Brain microvascular endothelial cell (primary cell): ENCODE measurements around the gene NR2F1-AS1.
A peak's percentile ranks its signal among the peaks of the same experiment; 100 is the strongest.

Experiments
- DNase-seq: peaks from one replicate; pipeline ENCODE4 v3.0.0-alpha.2; 2020
- H3K27ac ChIP-seq: fragments of 250-450 bp; sonication (Bioruptor Pico); 2 replicates; pipeline ENCODE4 v1.5.1; 2020; ENCODE audit warnings: mild to moderate bottlenecking, moderate library complexity
- H3K27me3 ChIP-seq: fragments of 250-450 bp; sonication (Bioruptor Pico); replicated peaks from 2 replicates; pipeline ENCODE4 v1.5.1; 2020; ENCODE audit warnings: mild to moderate bottlenecking
- H3K36me3 ChIP-seq: fragments of 250-450 bp; sonication (Bioruptor Pico); replicated peaks from 2 replicates; pipeline ENCODE4 v1.5.1; 2020; ENCODE audit warnings: mild to moderate bottlenecking
- H3K4me3 ChIP-seq: 2 replicates; pipeline ENCODE4 v1.5.1; 2011; ENCODE audit warnings: low read depth, mild to moderate bottlenecking, control low read depth, low read length, moderate library complexity
- CTCF ChIP-seq: IDR thresholded peaks from 2 replicates; pipeline ENCODE4 v1.5.1; 2011; ENCODE audit warnings: low read depth, mild to moderate bottlenecking, moderate library complexity, low read length, control low read depth, inconsistent platforms; ENCODE audit errors: missing control alignments
- in situ Hi-C: cut with HindIII; loops from 2 replicates; pipeline ENCODE4 v1.10.0; 2017; ENCODE audit warnings: low sequenced_read_pairs, low pct_ligation_motif_present

NR2F1-AS1 gene

DNA sequence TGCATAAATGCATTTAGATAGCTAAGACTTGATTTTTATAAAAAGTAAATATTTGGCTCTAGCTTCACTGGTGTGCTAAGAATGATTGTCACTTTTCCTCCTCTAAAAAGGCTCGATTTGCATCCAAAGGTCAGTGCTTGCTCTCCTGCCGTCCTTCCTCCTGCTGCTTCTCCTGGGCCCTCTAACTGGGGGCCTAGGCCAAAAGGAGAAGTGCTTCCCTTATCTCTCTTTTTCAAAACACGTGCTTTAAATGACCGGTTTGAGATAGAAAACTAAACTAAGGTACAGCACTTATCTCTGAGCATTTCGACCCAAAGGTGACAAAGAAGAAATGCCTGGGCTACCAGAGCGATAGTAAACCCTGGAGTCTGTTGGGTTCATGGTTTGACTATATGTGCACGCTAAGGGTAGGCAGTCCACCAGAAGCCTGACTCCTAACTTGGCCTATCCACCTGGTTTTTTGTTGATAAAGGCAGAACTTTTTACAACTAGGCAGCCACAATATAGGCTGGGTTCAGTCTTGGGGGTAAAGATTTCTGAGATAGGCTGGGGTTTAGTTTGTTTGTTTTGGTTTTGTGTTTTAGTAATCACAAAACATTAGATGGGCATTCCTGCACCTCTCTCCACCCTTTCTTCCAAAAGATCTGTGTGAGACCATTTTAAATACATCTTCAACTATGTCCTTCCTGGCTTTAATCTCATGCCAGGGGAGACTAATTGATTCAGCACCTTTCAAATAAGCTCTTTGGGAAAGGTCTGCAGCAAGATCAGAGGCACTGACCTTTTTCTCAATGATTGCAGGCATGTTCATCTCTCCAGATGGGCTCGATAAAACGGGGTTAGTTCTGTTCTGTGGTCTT, 3.8 kb downstream of the NR2F1-AS1 start:
- in situ Hi-C loops, result no loop called here
- Histone ChIP-seq H3K27ac (peak overlapping the region; percentile 5), H3K36me3 (peaks cover 13% of the 10 kb centered on the region), H3K27me3 (no peaks in the 10 kb centered on the region), H3K4me3 (no peak overlapping the region)
- TF ChIP-seq CTCF, result no peak
- DNase-seq, result no peak

DNA sequence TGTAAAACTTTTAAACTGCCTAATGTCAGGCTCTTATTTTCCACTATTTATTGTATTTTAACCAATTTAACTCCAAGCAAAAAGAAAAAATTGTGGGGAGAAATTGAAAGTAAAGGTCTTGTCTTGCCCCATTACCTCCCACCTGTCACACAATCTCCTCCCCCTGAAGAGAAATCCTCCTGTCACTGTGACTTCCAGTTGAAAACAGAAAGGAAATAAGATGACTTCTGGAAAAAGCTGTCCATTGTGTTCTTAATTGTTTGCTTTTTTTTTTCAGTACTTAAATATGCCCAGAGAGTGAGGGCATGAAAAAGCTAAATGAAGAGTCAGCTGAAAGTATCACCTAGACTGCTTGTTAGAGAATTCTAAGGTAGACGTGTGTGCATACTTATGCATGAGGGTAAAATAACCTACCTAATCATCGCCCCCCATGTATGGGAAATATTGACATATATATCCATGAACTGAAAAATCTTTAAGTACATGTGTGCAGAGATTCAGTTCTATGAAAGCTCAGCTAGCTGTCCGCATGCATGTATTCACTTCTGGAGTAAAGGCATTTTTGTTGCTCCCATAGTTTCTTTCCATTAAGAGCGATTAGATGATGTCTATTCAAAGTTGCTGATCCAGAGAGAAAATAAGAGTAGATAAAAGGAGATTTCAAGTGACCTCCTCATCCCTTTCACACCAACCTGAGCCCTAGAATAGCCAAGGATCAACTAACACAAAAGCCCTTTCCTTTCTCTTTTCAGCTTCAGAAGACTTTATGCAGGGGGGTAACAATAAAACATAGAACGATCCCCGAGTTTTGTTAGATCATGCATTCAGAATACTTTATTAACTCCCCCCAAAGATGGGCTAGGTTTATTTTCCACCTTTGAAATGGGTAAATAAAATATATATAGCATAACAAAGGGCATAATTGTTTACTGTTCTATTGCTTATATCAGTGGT, 5.3 kb downstream of the NR2F1-AS1 start:
- Histone ChIP-seq H3K36me3 (peaks cover 17% of the 10 kb centered on the region), H3K4me3 (no peak overlapping the region), H3K27ac (no peak overlapping the region), H3K27me3 (no peaks in the 10 kb centered on the region)
- no peak for TF ChIP-seq CTCF
- DNase-seq, result no peak
- in situ Hi-C loops, result no loop called here

GRCh38 chr5:93574491-93575305, 6.3 kb downstream of the NR2F1-AS1 start:
- Histone ChIP-seq H3K27me3 (no peaks in the 10 kb centered on the region), H3K36me3 (peaks cover 17% of the 10 kb centered on the region)
- no peak for DNase-seq

DNA sequence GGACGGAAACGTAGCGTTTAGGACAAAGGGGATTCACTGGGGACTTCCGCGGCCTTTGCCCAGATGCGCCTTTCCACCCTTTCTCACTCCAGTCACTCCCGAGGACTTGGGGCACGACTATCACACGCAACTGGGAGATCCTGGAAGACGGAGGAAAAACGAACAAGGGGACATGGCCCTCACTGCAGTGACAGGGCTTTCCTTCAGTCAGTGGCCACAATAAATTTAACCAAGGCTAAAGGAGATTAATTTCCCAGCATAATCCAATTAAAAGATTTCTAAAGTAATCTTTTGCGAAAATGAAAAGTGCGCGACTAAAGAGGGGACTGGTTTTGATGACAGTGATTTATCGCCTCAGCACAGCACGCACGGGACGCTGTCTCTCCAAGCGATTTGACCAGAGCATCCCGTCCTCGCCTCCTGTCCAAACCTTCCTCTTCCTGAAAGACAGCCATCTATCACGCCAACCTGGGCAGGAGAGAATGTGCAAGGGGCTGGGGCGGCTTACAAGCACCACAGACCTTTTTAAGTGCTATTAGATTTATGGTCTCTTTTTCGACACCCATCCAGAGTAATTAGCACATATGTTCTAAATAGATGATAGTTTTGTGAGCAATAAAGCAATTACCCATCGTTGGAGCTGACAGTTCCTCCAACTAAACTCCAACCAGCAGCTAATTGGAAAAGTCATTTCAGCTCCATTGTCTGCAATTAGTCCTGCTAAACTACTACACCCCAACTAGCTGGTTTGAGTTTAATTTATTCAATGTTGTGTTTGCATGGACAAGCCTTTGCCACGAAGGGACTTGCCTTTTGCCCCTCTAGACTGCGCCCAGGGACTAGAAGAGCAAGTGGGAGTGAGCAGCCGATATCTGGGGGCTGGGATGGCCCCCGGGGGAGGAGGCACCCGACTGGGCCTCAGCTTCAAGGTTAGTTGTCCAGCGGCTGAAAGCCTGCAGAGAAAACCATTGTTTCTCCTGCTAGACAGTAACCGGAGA, 7.4 kb downstream of the NR2F1-AS1 start:
- H3K36me3 ChIP-seq, result peaks cover 17% of the 10 kb centered on the region
- no peak for TF ChIP-seq CTCF
- peak overlapping the region; percentile 14 for H3K27ac ChIP-seq
- H3K27me3 ChIP-seq, result no peaks in the 10 kb centered on the region
- H3K4me3 ChIP-seq, result peak overlapping the region; percentile 41
- in situ Hi-C loops, result no loop called here
- DNase-seq, result no peak

More at GRCh38 chr5:93574491-93575305, 6.3 kb downstream of the NR2F1-AS1 start:
- in situ Hi-C loops, result no loop called here
- Histone ChIP-seq H3K4me3 (no peak overlapping the region), H3K27ac (peak overlapping the region; percentile 19)
- no peak for TF ChIP-seq CTCF
